ENCODE results near the gene NOS1AP. TPM values are rescaled to one million over a fixed set of nuclear protein-coding genes. Genes with fewer than 3 reads are reported as not detected.

NOS1AP gene
- total and polyA plus RNA-seq, 2 experiments from 2014 or later, result 5.8 to 6.6 TPM

DNA sequence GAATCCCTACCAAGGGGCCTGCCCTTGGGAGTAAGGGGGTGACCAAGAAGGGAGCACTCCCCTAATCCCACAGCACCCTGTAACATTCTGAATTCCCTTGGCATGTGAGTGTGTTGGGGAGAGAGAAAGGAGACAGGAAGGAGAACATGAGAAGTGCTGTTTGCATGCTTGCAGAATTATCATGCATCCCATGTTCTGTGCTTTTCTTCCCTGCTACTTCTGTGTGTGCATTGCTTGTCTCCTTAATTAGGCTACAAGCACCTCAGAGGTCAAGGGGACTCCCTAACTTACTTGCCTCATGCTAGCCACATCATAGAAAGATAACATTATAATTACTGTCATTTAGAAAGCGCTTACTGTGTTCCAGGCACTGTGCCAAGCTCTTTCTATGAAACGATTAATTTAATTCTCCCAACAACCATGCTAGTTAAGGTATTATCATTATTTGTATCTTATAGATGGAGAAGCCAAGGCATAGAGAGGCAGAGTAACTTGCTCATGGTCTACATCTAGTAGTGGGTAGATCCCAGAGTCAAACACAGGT, 11.1 kb downstream of the NOS1AP start:
- peaks cover 43% of the 10 kb centered on the region for H3K4me1 Mint-ChIP-seq
- H3K36me3 ChIP-seq (ENCODE audit: insufficient read depth), result no peaks in the 10 kb centered on the region
- peaks cover 79% of the 10 kb centered on the region for H3K79me2 ChIP-seq (replicated peaks; ENCODE audit: insufficient read depth)
- H3K27ac Mint-ChIP-seq, result peak overlapping the region; percentile 80
- ATAC-seq (no peak; the same call in 2 of the 3 replicates), DNase-seq (ENCODE audit: low spot score) (no peak)
- peaks cover 9% of the 10 kb centered on the region; the same call in 1 of the 2 replicates for H3K4me1 ChIP-seq (ENCODE audit: insufficient read depth)
- H3K4me3 ChIP-seq, result no peak overlapping the region
- no peak overlapping the region for H3K4me2 ChIP-seq
- H3K27me3 ChIP-seq (ENCODE audit: insufficient read depth), result no peaks in the 10 kb centered on the region
- H3F3A ChIP-seq (replicated peaks; ENCODE audit: low read depth), result no peaks in the 10 kb centered on the region
- no peak overlapping the region for H3K4me3 Mint-ChIP-seq
- H3K9me3 Mint-ChIP-seq, result peaks cover 4% of the 10 kb centered on the region; the same call in 2 of the 3 replicates
- H3K27ac ChIP-seq (ENCODE audit: low read depth), result no peak overlapping the region
- no peak for TF ChIP-seq CREB1 (CRISPR knock-in tag; IDR thresholded peaks at IDR 0.05; ENCODE audit: low read depth)
- TF ChIP-seq POLR2AphosphoS5 (IDR thresholded peaks at IDR 0.05; ENCODE audit: low read depth), result no peak
- TF ChIP-seq STAT1 (IDR thresholded peaks at IDR 0.05; ENCODE audit: unreplicated experiment), result no peak
- no peak for TF ChIP-seq ZNF462 (CRISPR knock-in tag; IDR thresholded peaks at IDR 0.05)
- TF ChIP-seq EZH2phosphoT487 (IDR thresholded peaks at IDR 0.05; ENCODE audit: unreplicated experiment), result no peak
- TF ChIP-seq CTCF (conservative IDR thresholded peaks at IDR 0.05; ENCODE audit: low read depth in 2 of 2), result no peak
- TF ChIP-seq, protein P1, sequence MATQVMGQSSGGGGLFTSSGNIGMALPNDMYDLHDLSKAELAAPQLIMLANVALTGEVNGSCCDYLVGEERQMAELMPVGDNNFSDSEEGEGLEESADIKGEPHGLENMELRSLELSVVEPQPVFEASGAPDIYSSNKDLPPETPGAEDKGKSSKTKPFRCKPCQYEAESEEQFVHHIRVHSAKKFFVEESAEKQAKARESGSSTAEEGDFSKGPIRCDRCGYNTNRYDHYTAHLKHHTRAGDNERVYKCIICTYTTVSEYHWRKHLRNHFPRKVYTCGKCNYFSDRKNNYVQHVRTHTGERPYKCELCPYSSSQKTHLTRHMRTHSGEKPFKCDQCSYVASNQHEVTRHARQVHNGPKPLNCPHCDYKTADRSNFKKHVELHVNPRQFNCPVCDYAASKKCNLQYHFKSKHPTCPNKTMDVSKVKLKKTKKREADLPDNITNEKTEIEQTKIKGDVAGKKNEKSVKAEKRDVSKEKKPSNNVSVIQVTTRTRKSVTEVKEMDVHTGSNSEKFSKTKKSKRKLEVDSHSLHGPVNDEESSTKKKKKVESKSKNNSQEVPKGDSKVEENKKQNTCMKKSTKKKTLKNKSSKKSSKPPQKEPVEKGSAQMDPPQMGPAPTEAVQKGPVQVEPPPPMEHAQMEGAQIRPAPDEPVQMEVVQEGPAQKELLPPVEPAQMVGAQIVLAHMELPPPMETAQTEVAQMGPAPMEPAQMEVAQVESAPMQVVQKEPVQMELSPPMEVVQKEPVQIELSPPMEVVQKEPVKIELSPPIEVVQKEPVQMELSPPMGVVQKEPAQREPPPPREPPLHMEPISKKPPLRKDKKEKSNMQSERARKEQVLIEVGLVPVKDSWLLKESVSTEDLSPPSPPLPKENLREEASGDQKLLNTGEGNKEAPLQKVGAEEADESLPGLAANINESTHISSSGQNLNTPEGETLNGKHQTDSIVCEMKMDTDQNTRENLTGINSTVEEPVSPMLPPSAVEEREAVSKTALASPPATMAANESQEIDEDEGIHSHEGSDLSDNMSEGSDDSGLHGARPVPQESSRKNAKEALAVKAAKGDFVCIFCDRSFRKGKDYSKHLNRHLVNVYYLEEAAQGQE (IDR thresholded peaks at IDR 0.05; ENCODE audit: unreplicated experiment), result no peak
- no peak for TF ChIP-seq ZNF114 (CRISPR knock-in tag; IDR thresholded peaks at IDR 0.05)
- TF ChIP-seq ZNF331 (CRISPR knock-in tag; IDR thresholded peaks at IDR 0.05; ENCODE audit: low read depth), result no peak
- TF ChIP-seq, protein P2, sequence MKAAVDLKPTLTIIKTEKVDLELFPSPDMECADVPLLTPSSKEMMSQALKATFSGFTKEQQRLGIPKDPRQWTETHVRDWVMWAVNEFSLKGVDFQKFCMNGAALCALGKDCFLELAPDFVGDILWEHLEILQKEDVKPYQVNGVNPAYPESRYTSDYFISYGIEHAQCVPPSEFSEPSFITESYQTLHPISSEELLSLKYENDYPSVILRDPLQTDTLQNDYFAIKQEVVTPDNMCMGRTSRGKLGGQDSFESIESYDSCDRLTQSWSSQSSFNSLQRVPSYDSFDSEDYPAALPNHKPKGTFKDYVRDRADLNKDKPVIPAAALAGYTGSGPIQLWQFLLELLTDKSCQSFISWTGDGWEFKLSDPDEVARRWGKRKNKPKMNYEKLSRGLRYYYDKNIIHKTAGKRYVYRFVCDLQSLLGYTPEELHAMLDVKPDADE (IDR thresholded peaks at IDR 0.05), result no peak
- no peak for TF ChIP-seq EZH2 (IDR thresholded peaks at IDR 0.05; ENCODE audit: low read depth, unreplicated experiment)
- H4K20me1 ChIP-seq (replicated peaks; ENCODE audit: insufficient read depth), result peaks cover 19% of the 10 kb centered on the region; the same call in 1 of the 2 replicates
- H3K9me2 ChIP-seq (ENCODE audit: insufficient read depth), result peaks cover under 1% of the 10 kb centered on the region; the same call in 1 of the 2 replicates
- no peak overlapping the region for H2AFZ ChIP-seq
- H3K27me3 Mint-ChIP-seq (ENCODE audit: insufficient read depth, low read depth, poor library complexity), result peaks cover 1% of the 10 kb centered on the region
- peaks cover 26% of the 10 kb centered on the region for H3K36me3 Mint-ChIP-seq (ENCODE audit: low read depth)
